ENCODE measurements around the gene JPH3. TPM values are rescaled to one million over a fixed set of nuclear protein-coding genes. Genes with fewer than 3 reads are reported as not detected.

The JPH3 gene
- total RNA-seq, 6 donors from 2014 or later: 0.24 TPM; not detected in 5

DNA sequence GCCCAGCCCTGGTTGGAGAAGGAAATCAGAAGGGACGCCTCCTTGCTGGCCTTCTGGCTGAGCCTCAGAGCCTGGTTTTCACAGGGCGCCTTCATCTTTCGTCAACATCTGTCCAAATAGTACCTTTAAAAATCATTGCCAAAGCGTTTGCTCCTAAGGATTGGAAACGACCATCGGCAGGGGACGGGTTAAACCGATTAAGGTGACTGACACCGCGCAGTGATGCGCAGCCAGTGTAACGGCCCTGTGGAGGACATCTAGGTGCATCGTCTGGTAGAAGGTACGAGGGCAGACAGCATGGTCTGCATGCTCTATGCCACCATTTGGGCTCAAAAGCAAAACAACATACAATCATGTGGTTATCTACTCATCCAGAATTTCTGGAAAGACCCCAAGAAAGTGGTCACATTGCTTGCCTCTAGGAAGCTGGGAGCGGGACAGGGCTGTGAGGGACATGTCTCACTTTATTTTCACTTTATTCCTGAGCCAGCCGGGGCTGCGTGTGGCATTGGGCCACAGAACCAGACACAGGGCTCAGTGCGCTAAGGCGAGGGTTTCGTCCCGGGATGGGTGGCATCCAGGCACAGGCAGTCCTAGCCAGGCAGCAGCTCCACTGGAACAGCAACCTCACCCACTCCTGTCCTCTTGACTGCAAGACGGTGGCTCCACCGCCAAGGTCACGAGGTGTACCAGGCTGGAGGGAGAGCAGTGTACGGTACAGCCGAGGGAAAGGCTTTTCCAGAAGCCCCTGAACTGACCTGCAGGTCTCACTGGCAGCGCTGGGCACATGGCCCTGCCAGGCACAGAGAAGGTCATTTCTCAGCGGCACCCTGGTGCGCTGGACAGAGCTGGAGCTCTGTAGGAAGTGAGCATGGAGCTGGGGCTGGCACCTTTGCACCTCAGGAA is 40.9 kb upstream of the JPH3 start:
- no peaks in the 10 kb centered on the region for H3K36me3 ChIP-seq
- H3K27ac ChIP-seq: no peak overlapping the region
- peaks cover 0 to 14% (median 2%) of the 10 kb centered on the region in 4 donors for H3K4me1 ChIP-seq
- ATAC-seq (ENCODE audit: low FRiP score in 2 of 2) (no peak), DNase-seq (no peak)
- no peaks in the 10 kb centered on the region for H3K9me3 ChIP-seq
- 88 to 96% methylated on average over 16 to 29 of the region's 29 CpGs for WGBS, 2 donors
- no peaks in the 10 kb centered on the region for H3K27me3 ChIP-seq
- H3K4me3 ChIP-seq: no peak overlapping the region
- TF ChIP-seq, protein P1, sequence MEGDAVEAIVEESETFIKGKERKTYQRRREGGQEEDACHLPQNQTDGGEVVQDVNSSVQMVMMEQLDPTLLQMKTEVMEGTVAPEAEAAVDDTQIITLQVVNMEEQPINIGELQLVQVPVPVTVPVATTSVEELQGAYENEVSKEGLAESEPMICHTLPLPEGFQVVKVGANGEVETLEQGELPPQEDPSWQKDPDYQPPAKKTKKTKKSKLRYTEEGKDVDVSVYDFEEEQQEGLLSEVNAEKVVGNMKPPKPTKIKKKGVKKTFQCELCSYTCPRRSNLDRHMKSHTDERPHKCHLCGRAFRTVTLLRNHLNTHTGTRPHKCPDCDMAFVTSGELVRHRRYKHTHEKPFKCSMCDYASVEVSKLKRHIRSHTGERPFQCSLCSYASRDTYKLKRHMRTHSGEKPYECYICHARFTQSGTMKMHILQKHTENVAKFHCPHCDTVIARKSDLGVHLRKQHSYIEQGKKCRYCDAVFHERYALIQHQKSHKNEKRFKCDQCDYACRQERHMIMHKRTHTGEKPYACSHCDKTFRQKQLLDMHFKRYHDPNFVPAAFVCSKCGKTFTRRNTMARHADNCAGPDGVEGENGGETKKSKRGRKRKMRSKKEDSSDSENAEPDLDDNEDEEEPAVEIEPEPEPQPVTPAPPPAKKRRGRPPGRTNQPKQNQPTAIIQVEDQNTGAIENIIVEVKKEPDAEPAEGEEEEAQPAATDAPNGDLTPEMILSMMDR (IDR thresholded peaks at IDR 0.05): no peak
- TF ChIP-seq POLR2AphosphoS5 (IDR thresholded peaks at IDR 0.05): no peak
- no peak for TF ChIP-seq POLR2A (IDR thresholded peaks at IDR 0.05)
- TF ChIP-seq EP300 (IDR thresholded peaks at IDR 0.05): no peak

DNA sequence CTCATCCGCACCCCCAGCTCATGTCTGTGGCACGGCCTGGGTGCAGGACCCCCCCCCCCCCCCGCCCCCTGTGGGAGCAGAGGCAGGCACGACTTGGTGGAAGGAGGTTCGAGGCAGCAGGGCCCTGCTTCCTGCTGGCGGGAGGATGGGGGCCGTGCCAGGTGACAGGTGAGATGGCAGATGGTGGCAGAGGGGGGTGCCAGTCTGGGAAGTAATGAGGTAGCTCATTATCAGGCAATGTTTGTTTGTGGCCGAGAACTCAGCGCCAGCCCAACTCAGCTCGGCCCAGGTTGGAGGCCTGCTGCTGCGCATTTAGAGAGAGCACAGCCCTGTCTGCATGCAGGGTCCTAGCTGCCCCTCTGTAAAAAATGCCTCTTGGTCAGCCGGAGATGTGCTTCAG is 40.1 kb upstream of the JPH3 start:
- H3K27ac ChIP-seq: no peak overlapping the region
- no peaks in the 10 kb centered on the region for H3K9me3 ChIP-seq
- H3K4me1 ChIP-seq: peaks cover 0 to 7% (median 0%) of the 10 kb centered on the region in 4 donors
- H3K27me3 ChIP-seq: no peaks in the 10 kb centered on the region
- TF ChIP-seq EP300 (IDR thresholded peaks at IDR 0.05): no peak
- TF ChIP-seq POLR2A (IDR thresholded peaks at IDR 0.05): no peak
- TF ChIP-seq, protein P1 (IDR thresholded peaks at IDR 0.05): no peak
- TF ChIP-seq POLR2AphosphoS5 (IDR thresholded peaks at IDR 0.05): no peak
- H3K36me3 ChIP-seq: no peaks in the 10 kb centered on the region
- ATAC-seq (ENCODE audit: low FRiP score in 2 of 2): no peak
- no peak overlapping the region for H3K4me3 ChIP-seq
- DNase-seq: no peak
- WGBS, 2 donors: 76 to 92% methylated on average over 6 to 12 of the region's 12 CpGs

DNA sequence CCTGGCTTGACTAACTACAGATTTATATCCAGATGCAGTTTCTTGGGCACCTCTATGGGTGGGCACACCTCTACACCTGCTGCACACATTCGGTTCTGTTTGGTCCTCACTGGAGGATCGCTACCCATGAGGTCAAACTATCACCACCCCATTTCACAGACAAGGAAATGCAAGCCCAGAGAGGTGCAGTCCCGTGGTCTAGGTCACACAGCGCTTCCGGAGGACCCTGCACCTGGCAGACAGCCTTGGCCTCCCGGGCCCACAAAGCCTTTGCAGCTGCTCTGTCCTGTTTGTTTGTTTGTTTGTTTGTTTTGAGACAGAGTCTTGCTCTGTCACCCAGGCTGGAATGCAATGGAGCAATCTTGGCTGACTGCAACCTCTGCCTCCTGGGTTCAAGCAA is 39.3 kb upstream of the JPH3 start:
- Histone ChIP-seq H3K27me3 (no peaks in the 10 kb centered on the region), H3K9me3 (no peaks in the 10 kb centered on the region), H3K4me3 (no peak overlapping the region), H3K36me3 (no peaks in the 10 kb centered on the region), H3K4me1 (peaks cover 0 to 6% (median 0%) of the 10 kb centered on the region in 4 donors), H3K27ac (no peak overlapping the region)
- 84 to 100% methylated on average over 2 to 6 of the region's 6 CpGs for WGBS, 2 donors
- DNase-seq (no peak), ATAC-seq (ENCODE audit: low FRiP score in 2 of 2) (no peak)
- TF ChIP-seq EP300 (IDR thresholded peaks at IDR 0.05): no peak
- TF ChIP-seq POLR2A (IDR thresholded peaks at IDR 0.05): no peak
- no peak for TF ChIP-seq POLR2AphosphoS5 (IDR thresholded peaks at IDR 0.05)
- TF ChIP-seq, protein P1 (IDR thresholded peaks at IDR 0.05): no peak

DNA sequence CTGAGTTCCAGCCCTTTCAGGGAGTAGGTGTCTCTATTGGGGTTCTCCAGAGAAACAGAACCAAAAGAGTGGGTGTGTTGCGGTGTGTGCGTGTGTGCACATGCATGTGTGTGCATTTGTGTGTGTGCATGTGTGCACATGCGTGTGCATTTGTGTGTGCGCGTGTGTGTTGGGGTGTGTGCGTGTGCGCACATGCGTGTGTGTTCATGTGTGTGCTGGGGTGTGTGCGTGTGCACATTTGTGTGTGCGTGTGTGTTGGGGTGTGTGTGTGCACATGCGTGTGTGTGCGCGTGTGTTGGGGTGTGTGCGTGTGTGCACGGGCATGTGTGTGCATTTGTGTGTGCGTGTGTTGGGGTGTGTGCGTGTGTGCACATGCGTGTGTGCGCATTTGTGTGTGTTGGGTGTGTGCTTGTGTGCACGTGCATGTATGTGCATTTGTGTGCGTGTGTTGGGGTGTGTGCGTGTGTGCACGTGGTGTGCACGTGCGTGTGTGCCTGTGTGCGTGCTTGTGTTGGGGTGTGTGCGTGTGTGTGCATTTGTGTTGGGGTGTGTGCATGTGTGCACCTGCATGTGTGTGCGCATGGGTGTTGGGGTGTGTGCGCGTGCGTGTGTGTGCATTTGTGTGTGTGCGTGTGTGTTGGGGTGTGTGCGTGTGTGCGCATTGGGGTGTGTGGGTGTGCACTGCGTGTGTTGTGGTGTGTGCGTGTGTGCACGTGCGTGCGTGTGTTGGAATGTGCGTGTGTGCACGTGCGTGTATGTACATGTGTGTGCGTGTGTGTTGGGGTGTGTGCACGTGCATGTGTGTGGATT is 38.4 kb upstream of the JPH3 start:
- no peak overlapping the region for H3K27ac ChIP-seq
- no peaks in the 10 kb centered on the region for H3K9me3 ChIP-seq
- TF ChIP-seq POLR2A (IDR thresholded peaks at IDR 0.05): no peak
- no peak for TF ChIP-seq POLR2AphosphoS5 (IDR thresholded peaks at IDR 0.05)
- TF ChIP-seq, protein P1 (IDR thresholded peaks at IDR 0.05): no peak
- no peak for TF ChIP-seq EP300 (IDR thresholded peaks at IDR 0.05)
- no peak overlapping the region for H3K4me3 ChIP-seq
- H3K27me3 ChIP-seq: no peaks in the 10 kb centered on the region
- DNase-seq (no peak), ATAC-seq (ENCODE audit: low FRiP score in 2 of 2) (no peak)
- H3K4me1 ChIP-seq: peaks cover 0 to 6% (median 0%) of the 10 kb centered on the region in 4 donors
- H3K36me3 ChIP-seq: no peaks in the 10 kb centered on the region
- 78 to 82% methylated on average over 39 to 44 of the region's 44 CpGs for WGBS, 2 donors
